Heart left ventricle (tissue), 13 donors: ENCODE data around the gene ASTN2.

Experiments
- CTCF ChIP-seq, 12 donors: fragments of 200-600 bp; sonication (generic) in 4 of 12; IDR thresholded peaks; one replicate each; pipeline versions ENCODE4 v1.5.0 to v1.8.0; 2018 to 2022; ENCODE audit warnings: antibody characterized with exemption in 12 of 12, mild to moderate bottlenecking in 5 of 12
- POLR2A ChIP-seq, 2 donors: fragments of 450-650 bp; IDR thresholded peaks; one replicate each; pipeline ENCODE4 v1.6.1; 2017; ENCODE audit warnings: antibody characterized with exemption in 2 of 2, mild to moderate bottlenecking in 2 of 2, moderate library complexity in 2 of 2
- donor health status: ischemic (EF 13 %, LVEDD 7.1; RV severe dilation, severe dysfunction).
- donor health status: DM: no; HTN: yes; CAD: no.
- donor health status: DM: no; HTN: no; CAD: no.
- donor health status: ischemic (EF 25% LVEDD 6.9; RV normal size, moderate dysfunction).
- donor health status: ischemic (EF 25% LVEDD 5.7; RV mildly dilated, moderate dysfunction).
- donor health status: ischemic (EF 35%, LVEDD 5.7; RV mildly dilated, moderate dysfunction).
- donor health status: nonischemic (EF 11% LVEDD 7.7; RV severe dilation, severe dysfunction).
- donor health status: DM: yes; HTN: yes; CAD: no.
- donor health status: PGD.
- donor health status: ischemic (EF 29% LVEDD 5.4; RV normal size, mild dysfunction).
- donor health status: nonischemic (EF 23%, LVEDD 6.1; RV moderate dilation, normal function).

GRCh38 chr9:116940614-116941215 is 474.1 kb downstream of the ASTN2 start:
- TF ChIP-seq CTCF (IDR thresholded peaks at IDR 0.05) (no peak), POLR2A (IDR thresholded peaks at IDR 0.05) (no peak)
